GM12878 (cell line): ENCODE measurements around the gene PIK3C2B. TPM values are rescaled to one million over a fixed set of nuclear protein-coding genes. Genes with fewer than 3 reads are reported as not detected.

ENCODE experiments used
- CHD2 ChIP-seq: IDR thresholded peaks from 2 replicates; pipeline ENCODE4 v1.6.1; 2011; ENCODE audit warnings: low read depth, low read length, improper control_type of control experiment, borderline replicate concordance
- CHD4 ChIP-seq: fragments of 200-600 bp; sonication (generic); IDR thresholded peaks from 2 replicates; pipeline ENCODE4 v1.6.1; 2016; ENCODE audit warnings: mild to moderate bottlenecking
- CREM ChIP-seq: IDR thresholded peaks from 2 replicates; pipeline ENCODE4 v1.6.1; 2014; ENCODE audit warnings: antibody characterized with exemption, low read depth
- IKZF1 ChIP-seq: fragments of 450-650 bp; conservative IDR thresholded peaks from 2 replicates; pipeline ENCODE4 v1.6.1; 2017; ENCODE audit warnings: antibody characterized with exemption, mild to moderate bottlenecking
- KAT2A ChIP-seq: conservative IDR thresholded peaks from 2 replicates; pipeline ENCODE4 v1.6.1; 2011; ENCODE audit warnings: low read depth, low read length; ENCODE audit not compliant: control insufficient read depth
- LARP7 ChIP-seq: fragments of 450-650 bp; IDR thresholded peaks from 2 replicates; pipeline ENCODE4 v1.6.1; 2017; ENCODE audit warnings: mild to moderate bottlenecking
- MTA2 ChIP-seq: fragments of 450-650 bp; IDR thresholded peaks from 2 replicates; pipeline ENCODE4 v1.6.1; 2016; ENCODE audit warnings: low read depth, mild to moderate bottlenecking, moderate library complexity
- MYB ChIP-seq: fragments of 150-350 bp; IDR thresholded peaks from 2 replicates; pipeline ENCODE4 v1.6.1; 2014; ENCODE audit warnings: mild to moderate bottlenecking, low read depth, low read length, borderline replicate concordance
- PAX5 ChIP-seq: IDR thresholded peaks from 2 replicates; pipeline ENCODE4 v1.6.1; 2011; ENCODE audit warnings: low read depth, low read length, borderline replicate concordance
- RFX5 ChIP-seq: IDR thresholded peaks from 2 replicates; pipeline ENCODE4 v1.6.1; 2011; ENCODE audit warnings: low read depth, low read length, improper control_type of control experiment
- polyA plus RNA-seq, 11 experiments: library from polyadenylated mRNA; depleted of rRNA in 4 of 11; unstranded in 6 of 11; stranded (reverse) in 5 of 11; fragments of >200 nt; fragmentation: Nextera tagmentation in 4 of 11; fragmentation: Illumina TruSeq in 1 of 11; extraction: Ambion mirVana in 4 of 11; extraction: Trizol in 1 of 11; gene quantifications; 1 replicate in 1 of 11; 2 replicates in 10 of 11; pipeline versions ENCODE4 v1.2.1 to v1.2.3, GENCODE V29; 2011 to 2016; ENCODE audit warnings: inconsistent platforms in 2 of 11, missing spikeins in 2 of 11, low read depth in 1 of 11
- total RNA-seq, 4 experiments: library from RNA; depleted of rRNA in 3 of 4; stranded (reverse); fragments of >200 nt in 3 of 4; fragmentation: Illumina TruSeq in 1 of 4; extraction: Trizol in 1 of 4; gene quantifications; 2 replicates each; pipeline versions ENCODE4 v1.2.1 to v1.2.3, GENCODE V29; 2013 to 2021
- TF ChIP-seq, protein P1 (sequence below): IDR thresholded peaks from 2 replicates; pipeline ENCODE4 v1.6.1; 2012; ENCODE audit warnings: low read depth, low read length, improper control_type of control experiment
- TF ChIP-seq, protein P2 (sequence below): IDR thresholded peaks from 2 replicates; pipeline ENCODE4 v1.6.1; 2012; ENCODE audit warnings: mild to moderate bottlenecking, low read depth, low read length
- TF ChIP-seq, protein P3 (sequence below): fragments of 450-650 bp; IDR thresholded peaks from 2 replicates; pipeline ENCODE4 v1.6.1; 2018; ENCODE audit warnings: mild to moderate bottlenecking, low read depth, moderate library complexity; ENCODE audit not compliant: partially characterized antibody
- TF ChIP-seq, protein P4 (sequence below): fragments of 450-650 bp; conservative IDR thresholded peaks from 2 replicates; pipeline ENCODE4 v1.6.1; 2017; ENCODE audit warnings: mild to moderate bottlenecking, moderate library complexity
- TF ChIP-seq, protein P5 (sequence below): fragments of 450-650 bp; IDR thresholded peaks from 2 replicates; pipeline ENCODE4 v1.6.1; 2016; ENCODE audit warnings: mild to moderate bottlenecking, moderate library complexity, borderline replicate concordance

The PIK3C2B gene
- total and polyA plus RNA-seq, 10 of the 15 experiments (the other 5 are each of a cell fraction or from before 2014, with no cell fraction given) = 2.2 to 38.1 (median 11.4) TPM

DNA sequence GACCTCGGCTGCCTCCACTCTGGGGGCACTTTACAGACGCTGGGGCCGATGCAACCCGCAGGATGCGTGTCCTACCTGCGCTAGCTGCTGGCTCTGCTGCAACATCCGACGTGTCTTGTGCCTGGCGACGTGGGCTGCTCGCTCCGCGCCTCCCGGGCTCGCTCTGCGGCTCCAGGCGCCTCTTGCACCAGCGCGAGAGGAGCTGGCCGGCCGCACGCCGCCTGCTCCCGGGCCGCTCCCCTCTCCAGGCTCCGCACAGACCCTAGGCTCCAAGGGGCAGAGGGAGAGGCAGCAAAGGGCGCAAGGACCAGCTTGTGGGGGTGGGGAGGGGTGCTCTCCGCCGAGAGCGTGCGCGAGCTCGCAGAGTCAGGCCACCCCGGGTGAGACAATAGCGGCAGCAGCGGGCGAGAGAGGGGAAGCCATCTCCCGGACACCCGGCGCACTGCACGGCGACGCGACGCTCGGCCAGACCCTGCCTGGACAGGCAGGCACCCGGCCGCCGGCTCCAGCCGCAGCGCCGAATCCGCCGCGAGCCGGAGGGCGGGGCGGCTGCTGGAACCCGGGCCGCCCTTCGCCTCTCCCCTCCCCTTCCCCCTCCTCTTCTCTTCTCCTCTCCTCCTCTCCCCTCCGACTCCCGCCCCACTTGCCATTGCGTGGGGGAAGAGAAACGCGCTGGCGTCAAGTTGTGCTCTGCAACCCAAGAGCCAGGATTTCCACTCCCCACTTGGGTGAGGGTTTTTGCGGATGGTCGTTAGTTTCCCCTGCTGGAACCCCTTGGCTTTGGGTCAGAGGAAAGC lies at the start of gene PIK3C2B (continued):
- TF ChIP-seq KAT2A = no peak
- TF ChIP-seq, protein P1, sequence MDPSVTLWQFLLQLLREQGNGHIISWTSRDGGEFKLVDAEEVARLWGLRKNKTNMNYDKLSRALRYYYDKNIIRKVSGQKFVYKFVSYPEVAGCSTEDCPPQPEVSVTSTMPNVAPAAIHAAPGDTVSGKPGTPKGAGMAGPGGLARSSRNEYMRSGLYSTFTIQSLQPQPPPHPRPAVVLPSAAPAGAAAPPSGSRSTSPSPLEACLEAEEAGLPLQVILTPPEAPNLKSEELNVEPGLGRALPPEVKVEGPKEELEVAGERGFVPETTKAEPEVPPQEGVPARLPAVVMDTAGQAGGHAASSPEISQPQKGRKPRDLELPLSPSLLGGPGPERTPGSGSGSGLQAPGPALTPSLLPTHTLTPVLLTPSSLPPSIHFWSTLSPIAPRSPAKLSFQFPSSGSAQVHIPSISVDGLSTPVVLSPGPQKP = no peak; the same call in 1 of the 2 replicates
- peak; percentile 38; the same call in 1 of the 2 replicates for TF ChIP-seq CREM
- TF ChIP-seq, protein P2, sequence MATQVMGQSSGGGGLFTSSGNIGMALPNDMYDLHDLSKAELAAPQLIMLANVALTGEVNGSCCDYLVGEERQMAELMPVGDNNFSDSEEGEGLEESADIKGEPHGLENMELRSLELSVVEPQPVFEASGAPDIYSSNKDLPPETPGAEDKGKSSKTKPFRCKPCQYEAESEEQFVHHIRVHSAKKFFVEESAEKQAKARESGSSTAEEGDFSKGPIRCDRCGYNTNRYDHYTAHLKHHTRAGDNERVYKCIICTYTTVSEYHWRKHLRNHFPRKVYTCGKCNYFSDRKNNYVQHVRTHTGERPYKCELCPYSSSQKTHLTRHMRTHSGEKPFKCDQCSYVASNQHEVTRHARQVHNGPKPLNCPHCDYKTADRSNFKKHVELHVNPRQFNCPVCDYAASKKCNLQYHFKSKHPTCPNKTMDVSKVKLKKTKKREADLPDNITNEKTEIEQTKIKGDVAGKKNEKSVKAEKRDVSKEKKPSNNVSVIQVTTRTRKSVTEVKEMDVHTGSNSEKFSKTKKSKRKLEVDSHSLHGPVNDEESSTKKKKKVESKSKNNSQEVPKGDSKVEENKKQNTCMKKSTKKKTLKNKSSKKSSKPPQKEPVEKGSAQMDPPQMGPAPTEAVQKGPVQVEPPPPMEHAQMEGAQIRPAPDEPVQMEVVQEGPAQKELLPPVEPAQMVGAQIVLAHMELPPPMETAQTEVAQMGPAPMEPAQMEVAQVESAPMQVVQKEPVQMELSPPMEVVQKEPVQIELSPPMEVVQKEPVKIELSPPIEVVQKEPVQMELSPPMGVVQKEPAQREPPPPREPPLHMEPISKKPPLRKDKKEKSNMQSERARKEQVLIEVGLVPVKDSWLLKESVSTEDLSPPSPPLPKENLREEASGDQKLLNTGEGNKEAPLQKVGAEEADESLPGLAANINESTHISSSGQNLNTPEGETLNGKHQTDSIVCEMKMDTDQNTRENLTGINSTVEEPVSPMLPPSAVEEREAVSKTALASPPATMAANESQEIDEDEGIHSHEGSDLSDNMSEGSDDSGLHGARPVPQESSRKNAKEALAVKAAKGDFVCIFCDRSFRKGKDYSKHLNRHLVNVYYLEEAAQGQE = no peak
- peak; percentile 69; the same call in 1 of the 2 replicates for TF ChIP-seq MTA2
- TF ChIP-seq PAX5 = peak; percentile 9; the same call in 1 of the 2 replicates
- TF ChIP-seq CHD4 = no peak
- peak; percentile 86 for TF ChIP-seq LARP7
- TF ChIP-seq, protein P3, sequence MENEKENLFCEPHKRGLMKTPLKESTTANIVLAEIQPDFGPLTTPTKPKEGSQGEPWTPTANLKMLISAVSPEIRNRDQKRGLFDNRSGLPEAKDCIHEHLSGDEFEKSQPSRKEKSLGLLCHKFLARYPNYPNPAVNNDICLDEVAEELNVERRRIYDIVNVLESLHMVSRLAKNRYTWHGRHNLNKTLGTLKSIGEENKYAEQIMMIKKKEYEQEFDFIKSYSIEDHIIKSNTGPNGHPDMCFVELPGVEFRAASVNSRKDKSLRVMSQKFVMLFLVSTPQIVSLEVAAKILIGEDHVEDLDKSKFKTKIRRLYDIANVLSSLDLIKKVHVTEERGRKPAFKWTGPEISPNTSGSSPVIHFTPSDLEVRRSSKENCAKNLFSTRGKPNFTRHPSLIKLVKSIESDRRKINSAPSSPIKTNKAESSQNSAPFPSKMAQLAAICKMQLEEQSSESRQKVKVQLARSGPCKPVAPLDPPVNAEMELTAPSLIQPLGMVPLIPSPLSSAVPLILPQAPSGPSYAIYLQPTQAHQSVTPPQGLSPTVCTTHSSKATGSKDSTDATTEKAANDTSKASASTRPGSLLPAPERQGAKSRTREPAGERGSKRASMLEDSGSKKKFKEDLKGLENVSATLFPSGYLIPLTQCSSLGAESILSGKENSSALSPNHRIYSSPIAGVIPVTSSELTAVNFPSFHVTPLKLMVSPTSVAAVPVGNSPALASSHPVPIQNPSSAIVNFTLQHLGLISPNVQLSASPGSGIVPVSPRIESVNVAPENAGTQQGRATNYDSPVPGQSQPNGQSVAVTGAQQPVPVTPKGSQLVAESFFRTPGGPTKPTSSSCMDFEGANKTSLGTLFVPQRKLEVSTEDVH = no peak
- TF ChIP-seq IKZF1 = peak; percentile 83
- no peak for TF ChIP-seq CHD2
- no peak for TF ChIP-seq RFX5
- no peak for TF ChIP-seq MYB
- TF ChIP-seq, protein P4, sequence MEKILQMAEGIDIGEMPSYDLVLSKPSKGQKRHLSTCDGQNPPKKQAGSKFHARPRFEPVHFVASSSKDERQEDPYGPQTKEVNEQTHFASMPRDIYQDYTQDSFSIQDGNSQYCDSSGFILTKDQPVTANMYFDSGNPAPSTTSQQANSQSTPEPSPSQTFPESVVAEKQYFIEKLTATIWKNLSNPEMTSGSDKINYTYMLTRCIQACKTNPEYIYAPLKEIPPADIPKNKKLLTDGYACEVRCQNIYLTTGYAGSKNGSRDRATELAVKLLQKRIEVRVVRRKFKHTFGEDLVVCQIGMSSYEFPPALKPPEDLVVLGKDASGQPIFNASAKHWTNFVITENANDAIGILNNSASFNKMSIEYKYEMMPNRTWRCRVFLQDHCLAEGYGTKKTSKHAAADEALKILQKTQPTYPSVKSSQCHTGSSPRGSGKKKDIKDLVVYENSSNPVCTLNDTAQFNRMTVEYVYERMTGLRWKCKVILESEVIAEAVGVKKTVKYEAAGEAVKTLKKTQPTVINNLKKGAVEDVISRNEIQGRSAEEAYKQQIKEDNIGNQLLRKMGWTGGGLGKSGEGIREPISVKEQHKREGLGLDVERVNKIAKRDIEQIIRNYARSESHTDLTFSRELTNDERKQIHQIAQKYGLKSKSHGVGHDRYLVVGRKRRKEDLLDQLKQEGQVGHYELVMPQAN = peak; percentile 54
- TF ChIP-seq, protein P5, sequence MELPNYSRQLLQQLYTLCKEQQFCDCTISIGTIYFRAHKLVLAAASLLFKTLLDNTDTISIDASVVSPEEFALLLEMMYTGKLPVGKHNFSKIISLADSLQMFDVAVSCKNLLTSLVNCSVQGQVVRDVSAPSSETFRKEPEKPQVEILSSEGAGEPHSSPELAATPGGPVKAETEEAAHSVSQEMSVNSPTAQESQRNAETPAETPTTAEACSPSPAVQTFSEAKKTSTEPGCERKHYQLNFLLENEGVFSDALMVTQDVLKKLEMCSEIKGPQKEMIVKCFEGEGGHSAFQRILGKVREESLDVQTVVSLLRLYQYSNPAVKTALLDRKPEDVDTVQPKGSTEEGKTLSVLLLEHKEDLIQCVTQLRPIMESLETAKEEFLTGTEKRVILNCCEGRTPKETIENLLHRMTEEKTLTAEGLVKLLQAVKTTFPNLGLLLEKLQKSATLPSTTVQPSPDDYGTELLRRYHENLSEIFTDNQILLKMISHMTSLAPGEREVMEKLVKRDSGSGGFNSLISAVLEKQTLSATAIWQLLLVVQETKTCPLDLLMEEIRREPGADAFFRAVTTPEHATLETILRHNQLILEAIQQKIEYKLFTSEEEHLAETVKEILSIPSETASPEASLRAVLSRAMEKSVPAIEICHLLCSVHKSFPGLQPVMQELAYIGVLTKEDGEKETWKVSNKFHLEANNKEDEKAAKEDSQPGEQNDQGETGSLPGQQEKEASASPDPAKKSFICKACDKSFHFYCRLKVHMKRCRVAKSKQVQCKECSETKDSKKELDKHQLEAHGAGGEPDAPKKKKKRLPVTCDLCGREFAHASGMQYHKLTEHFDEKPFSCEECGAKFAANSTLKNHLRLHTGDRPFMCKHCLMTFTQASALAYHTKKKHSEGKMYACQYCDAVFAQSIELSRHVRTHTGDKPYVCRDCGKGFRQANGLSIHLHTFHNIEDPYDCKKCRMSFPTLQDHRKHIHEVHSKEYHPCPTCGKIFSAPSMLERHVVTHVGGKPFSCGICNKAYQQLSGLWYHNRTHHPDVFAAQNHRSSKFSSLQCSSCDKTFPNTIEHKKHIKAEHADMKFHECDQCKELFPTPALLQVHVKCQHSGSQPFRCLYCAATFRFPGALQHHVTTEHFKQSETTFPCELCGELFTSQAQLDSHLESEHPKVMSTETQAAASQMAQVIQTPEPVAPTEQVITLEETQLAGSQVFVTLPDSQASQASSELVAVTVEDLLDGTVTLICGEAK = peak; percentile 63; the same call in 1 of the 2 replicates
